IPS-NIHi7 (cell line): ENCODE data around the gene GPR52.
"Not testable (repeated sequence)": the region's sequence is repeated elsewhere in the genome, so short reads cannot be mapped to it uniquely, and the experiment has no call there.

Experiments
- DNase-seq: peaks from one replicate; pipeline ENCODE4 v3.0.0; 2012; ENCODE audit warnings: mixed read lengths; ENCODE audit errors: extremely low spot score

Gene GPR52

GRCh38 chr1:174447866-174448530 lies at the start of gene GPR52:
Gene GPR52, plus strand, starts transcription at chr1:174447964. Its CDS starts 148 bp downstream, at chr1:174448112.
- no peak for DNase-seq

GRCh38 chr1:174398246-174398645 lies 49.5 kb upstream of the GPR52 start:
- DNase-seq = no peak

GRCh38 chr1:174399211-174399610 lies 48.6 kb upstream of the GPR52 start:
- no peak for DNase-seq

GRCh38 chr1:174401075-174401474 lies 46.7 kb upstream of the GPR52 start:
- DNase-seq = no peak

- no peak for DNase-seq
These were observed 42.5 kb upstream of the GPR52 start for GRCh38 chr1:174405219-174405618.

GRCh38 chr1:174406421-174406820 lies 41.3 kb upstream of the GPR52 start:
- no peak for DNase-seq

- no peak for DNase-seq
These were observed 40.1 kb upstream of the GPR52 start for GRCh38 chr1:174407665-174408064.

- no peak for DNase-seq
These were observed 39.6 kb upstream of the GPR52 start for GRCh38 chr1:174408146-174408545.

GRCh38 chr1:174409801-174410200 lies 38.0 kb upstream of the GPR52 start:
- DNase-seq = not testable (repeated sequence)

- peak; percentile 27 for DNase-seq
These were observed 34.1 kb upstream of the GPR52 start for GRCh38 chr1:174413632-174414031.

- DNase-seq = no peak
These were observed 33.6 kb upstream of the GPR52 start for GRCh38 chr1:174414203-174414602.

- no peak for DNase-seq
These were observed 32.3 kb upstream of the GPR52 start for GRCh38 chr1:174415506-174415905.

- no peak for DNase-seq
These were observed 29.8 kb upstream of the GPR52 start for GRCh38 chr1:174417921-174418320.

GRCh38 chr1:174425121-174425520 lies 22.6 kb upstream of the GPR52 start:
- DNase-seq = no peak

GRCh38 chr1:174426153-174426552 lies 21.6 kb upstream of the GPR52 start:
- DNase-seq = no peak

- no peak for DNase-seq
These were observed 19.7 kb upstream of the GPR52 start for GRCh38 chr1:174428033-174428432.

- no peak for DNase-seq
These were observed 19.0 kb upstream of the GPR52 start for GRCh38 chr1:174428739-174429138.

GRCh38 chr1:174433451-174433850 lies 14.3 kb upstream of the GPR52 start:
- DNase-seq = no peak

- DNase-seq = no peak
These were observed 2.4 kb upstream of the GPR52 start for GRCh38 chr1:174445351-174445750.

GRCh38 chr1:174445817-174446216 lies 1.9 kb upstream of the GPR52 start:
- peak; percentile 30 for DNase-seq

- DNase-seq = no peak
These were observed 743 bp downstream of the GPR52 start for GRCh38 chr1:174448531-174448883.

GRCh38 chr1:174448974-174449373 lies 1.2 kb downstream of the GPR52 start:
- DNase-seq = no peak

GRCh38 chr1:174451408-174451807 lies 3.6 kb downstream of the GPR52 start:
- peak; percentile 23 for DNase-seq

GRCh38 chr1:174465855-174466254 lies 18.1 kb downstream of the GPR52 start:
- DNase-seq = no peak
